CMK (cell line): ENCODE data around the gene PCMT1.
"Not testable (repeated sequence)": the region's sequence is repeated elsewhere in the genome, so short reads cannot be mapped to it uniquely, and the experiment has no call there.

Experiments used
- DNase-seq: peaks from one replicate; pipeline ENCODE4 v3.0.0-alpha.2; 2010; ENCODE audit warnings: low read depth

The PCMT1 gene

DNA sequence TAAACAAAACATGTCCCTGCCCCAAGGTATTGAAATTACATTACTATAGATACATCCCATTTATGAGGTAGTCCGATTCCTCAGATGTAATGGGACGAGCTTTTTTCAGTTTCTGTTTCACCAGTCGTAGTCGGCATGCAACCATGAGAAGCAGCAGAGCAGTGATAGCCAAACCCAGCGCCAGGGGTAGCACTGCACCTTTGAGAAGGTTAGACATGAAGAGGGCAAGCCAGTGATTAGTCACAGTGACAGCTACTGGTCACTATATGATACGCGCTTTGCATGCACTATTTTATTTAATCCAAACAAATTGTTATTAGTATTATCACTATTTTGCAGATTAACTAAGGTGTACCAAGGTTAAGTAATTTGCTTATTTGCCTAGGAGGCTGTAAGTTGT is 71.0 kb downstream of the PCMT1 start:
- no peak for DNase-seq

DNA sequence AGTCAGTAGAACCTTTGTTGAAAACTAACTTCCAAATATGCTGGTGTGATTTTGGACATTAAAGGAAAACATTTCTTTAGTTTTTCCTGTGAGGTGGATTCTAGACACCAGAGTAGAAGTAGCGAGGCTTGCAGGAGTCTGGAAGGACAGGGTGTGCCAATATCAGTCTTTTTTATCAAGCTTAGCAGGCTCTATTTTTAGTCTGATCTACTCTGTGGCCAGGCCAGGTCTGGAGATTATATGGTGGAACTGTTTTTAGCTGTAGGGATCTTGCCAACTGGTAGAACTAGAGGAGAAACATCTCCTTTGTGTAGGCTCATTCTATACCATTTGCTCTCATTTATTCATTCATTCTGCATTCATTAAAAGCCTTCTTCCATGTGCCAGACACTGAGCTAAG is 72.0 kb downstream of the PCMT1 start:
- no peak for DNase-seq

DNA sequence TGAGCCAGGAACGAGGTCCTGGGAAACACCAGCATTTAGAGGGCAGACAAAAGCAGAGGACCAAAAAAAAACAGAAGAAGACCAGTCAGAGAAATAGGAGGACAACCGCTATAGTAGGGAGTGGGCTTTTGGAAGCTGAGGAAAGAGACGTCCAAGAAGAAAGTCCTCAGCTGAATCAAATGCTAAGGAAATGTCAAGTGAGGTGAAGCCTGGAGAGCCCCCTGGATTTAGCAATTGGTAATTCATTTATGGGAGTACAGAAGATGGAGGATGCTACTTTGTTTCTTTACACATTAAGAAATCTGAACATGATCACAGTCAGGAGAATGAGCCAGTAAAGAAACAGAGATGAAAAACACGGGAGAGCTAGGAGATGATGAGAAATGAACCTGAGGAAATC is 73.5 kb downstream of the PCMT1 start:
- no peak for DNase-seq

DNA sequence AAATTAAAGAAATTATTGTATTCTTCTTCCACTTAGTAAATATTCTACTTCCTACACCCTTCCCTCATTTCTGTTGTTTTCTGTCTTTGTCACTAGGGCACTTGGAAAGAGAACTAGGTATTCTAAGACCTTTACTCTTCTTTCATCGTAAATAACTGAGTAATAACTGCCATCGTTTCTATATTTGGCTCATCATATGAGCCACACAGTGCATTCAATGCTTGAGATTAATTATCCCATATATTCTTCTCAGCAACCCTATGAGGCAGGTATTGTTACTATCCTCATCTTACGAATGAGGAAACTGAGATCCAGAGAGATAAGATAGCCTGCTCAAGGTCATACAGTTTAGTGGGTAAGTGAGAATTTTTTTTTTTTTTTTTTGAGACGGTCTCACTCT is 75.8 kb downstream of the PCMT1 start:
- DNase-seq, result no peak

DNA sequence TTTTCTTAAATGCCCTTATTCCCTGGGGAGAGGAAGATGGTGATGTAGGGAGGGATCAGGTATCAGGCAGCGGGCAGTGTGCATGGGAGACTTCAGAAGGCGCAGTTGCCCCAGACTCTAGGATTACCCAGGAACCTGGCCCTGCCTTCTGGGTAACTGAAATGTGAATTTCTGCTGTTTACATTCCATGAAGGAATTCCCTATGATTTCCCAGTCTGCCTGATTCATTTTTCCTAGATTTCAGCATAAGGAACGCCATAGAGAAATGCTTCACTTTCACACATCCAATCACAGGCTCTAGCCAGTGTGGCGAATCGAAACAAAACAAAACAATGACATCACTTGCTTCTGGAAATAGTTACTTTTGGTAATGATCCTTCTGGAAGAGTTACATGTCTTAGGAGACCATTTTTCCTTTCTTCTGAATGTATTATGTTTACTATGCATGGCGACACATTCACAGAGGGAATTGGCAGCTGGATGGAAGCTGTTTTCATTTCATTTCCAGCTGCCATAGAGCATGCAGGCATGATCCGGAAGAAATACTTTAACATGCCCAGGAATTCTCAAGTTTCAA is 81.3 kb downstream of the PCMT1 start:
- DNase-seq, result no peak

DNA sequence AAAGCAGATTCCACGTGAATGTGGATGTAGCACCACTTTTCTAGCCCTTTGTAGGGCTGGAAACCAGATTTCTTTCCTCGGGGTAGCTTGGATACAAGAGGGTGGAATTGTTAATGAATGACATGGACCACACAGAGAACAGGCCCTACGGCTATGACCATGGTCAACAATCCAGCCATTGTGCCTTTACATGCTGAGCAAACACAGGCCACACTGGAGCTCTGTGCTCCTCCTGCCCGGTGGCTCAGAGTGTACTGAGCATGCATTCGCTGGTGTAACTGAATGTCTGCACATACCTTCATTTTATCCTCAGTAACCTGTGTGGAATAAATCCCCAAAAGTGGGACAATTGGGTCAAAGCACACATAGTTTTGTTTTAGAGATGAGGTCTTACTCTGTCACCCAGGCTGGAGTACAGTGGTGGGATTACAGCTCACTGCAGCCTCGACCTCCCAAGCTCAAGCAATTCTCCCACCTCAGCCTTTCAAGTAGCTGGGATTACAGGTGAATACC is 81.8 kb downstream of the PCMT1 start:
- no peak for DNase-seq

DNA sequence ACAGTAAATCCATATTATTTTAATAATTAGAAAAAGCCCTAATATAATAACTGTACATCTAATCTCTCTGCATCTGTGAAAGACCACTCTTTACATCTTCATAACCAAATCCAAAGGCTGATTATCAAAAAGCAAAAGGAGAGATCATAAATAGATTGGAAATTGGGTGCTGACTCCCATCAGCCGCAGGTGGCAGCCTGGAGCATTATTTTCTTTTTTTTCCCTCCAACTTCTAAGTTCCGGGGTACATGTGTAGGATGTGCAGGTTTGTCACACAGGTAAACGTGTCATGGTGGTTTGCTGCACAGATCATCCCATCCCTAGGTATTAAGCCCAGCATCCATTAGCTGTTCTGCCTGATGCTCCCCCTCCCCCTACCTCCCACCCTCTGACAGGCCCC is 84.1 kb downstream of the PCMT1 start:
- no peak for DNase-seq

DNA sequence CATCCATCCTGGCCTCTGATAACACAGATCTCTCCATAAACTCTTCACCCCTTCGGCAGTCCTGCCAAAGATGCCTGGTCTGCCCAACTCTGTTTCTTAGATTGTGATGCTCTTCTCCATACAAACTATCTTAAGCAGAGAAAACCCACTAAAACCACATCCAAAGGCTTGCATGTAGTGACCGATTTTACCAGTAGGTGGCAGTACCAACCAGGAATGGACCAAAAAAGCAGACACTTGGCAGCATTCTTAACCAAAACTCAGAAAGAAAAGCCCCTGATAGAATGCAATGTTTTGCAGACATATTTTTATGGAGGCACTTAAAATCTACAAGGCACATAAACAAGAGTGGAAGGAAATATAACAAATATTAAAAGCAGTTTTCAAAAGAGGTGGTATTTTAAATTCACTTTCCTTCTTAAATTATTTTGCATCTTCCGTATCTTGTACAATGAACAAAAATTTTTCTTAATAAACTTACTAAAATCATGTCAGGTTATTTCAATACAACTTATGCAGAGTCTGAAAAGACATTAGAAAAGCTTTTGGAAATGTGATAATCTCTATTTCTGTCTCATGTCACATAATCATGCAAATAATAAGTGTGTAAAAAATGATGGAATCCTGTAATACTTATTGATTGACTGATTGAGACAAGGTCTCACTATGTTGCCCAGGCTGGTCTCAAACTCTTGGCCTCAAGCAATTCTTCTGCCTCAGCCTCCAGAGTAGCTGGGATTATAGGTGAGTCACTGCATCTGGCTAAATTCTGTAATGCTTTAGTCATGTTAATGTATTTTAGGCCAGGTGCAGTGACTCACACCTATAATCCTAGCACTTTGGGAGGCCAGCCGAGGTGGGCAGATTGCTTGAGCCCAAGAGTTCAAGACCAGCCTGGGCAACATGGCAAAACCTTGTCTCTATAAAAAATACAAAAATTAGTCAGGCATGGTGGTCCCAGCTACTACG is 85.3 kb downstream of the PCMT1 start:
- DNase-seq, result no peak

DNA sequence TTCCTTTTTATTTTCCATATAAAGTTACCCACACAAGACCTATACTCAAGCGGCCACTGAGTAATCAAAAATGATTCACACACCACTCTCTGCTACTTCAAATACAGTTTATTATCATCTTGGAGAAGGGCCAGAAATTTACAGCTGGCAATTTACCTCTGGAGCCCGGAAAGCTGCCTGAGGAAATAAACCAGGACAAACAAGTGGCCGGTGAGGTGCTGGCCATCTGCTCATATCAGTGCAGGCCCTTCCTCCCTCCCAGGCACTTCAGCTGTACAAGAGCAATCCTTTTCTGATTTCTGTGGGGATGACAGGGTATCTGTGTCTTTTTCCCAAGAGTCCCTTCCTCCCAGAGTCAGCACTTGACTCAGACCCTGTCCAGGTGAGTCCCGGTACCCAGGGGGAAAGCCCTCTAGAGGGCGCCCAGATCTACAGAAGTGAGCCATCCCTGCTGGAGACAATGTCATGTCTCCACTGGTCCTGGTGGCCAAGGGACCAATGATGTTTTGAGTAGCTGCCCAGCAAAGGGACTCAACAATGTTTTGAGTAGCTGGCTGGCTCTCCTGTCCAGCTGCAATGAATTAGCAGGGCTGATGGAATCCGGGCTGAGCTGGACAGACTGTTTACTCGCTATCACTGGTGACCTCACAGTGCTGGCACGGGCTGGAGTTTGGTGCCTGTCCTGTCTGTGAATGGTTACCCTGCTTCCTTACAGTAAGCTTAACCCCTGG is 91.0 kb downstream of the PCMT1 start:
- no peak for DNase-seq

DNA sequence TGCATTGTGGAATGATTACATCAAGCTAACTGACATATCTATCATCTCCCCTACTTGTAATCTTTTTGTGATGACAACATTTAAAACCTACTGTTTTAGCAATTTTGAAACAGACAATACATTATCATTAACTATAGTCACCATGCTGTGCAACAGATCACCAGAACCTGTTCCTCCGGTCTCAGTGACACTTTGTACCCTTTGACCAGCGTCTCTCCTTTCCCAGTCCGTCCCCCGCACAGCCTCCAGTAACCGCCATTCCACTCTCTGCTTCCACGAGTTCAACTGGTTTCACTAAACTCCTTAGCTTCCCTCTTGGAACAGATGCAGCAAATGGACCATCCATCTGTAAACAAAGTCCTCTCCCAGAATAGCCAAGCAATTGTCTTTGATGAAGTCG is 92.8 kb downstream of the PCMT1 start:
- no peak for DNase-seq

DNA sequence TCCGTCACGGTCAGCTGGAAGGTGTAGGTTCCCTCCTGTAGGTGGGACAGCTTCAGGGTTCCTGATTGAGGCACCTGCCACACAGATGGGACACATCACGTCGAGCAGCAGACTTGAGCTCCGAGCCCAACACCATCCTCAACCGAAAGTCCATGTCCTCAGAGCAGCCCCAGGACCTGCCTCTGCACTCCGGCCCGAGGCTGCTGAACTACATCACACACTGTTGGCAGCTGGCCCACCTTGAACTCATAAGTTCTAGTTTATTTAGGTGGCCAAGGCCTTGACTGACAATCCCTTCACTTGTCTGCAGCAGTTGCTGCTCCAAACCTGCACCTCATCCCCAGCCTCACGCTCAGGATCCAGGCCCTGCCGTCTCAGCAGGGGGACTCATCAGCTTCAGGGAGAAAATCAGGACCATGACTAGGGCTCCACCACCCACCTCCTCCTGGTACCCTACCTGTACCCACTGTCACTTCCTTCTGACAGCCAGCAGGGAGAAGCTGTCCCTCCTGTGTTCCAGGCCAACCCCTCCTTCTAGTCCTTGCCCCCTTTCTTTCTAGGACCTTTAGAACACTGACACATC is 93.6 kb downstream of the PCMT1 start:
- no peak for DNase-seq

DNA sequence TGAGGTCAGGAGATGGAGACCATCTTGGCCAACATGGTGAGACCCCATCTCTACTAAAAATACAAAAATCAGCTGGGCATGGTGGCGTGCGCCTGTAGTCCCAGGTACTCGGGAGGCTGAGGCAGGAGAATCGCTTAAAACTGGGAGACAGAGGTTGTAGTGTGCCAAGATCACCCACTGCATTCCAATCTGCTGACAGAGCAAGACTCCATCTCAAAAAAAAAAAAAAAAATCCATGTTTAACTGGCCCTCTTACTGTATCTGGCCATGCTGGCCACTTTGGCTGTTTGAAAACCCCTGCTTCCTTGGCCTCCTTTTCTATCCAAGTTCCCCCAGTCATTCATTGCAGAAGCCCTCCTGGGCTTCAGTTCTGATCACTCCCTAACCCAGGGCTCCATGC is 94.5 kb downstream of the PCMT1 start:
- not testable (repeated sequence) for DNase-seq

DNA sequence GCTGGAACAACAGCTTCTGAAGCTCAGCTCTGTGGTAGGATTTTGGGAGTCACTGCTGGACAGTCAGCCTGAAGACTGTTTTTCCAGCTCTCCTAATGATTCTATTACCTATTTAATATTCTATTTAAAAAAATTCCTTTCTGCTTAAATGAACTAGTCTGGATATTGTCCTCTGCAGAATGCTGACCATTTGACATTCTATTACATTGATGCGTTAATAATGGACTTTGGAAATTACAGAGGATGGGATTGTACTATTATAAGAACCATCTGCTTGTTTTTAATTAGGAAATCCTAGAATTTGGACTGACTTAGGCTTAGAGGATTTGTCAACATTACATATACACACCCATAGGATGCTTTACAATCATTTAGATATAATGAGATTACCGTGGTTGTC is 94.9 kb downstream of the PCMT1 start:
- DNase-seq, result no peak

DNA sequence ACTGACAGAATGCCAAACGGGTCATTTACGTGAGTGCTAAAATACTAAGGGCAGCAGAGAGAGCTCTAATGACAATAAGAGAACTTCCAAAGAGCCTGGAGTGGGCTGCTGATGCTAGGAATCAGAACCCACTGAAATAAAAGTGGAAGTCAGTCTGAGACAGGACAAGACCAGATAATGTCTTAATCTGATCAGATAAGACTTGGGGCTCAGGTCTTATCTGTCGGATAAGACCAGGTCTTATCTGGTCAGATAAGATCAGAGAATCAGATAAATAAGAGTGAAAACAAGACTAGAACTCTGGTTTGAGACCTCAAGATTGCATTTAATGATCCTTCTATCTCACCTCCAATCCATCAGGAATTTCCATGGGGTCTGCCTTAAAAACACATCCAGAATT is 96.0 kb downstream of the PCMT1 start:
- no peak for DNase-seq

DNA sequence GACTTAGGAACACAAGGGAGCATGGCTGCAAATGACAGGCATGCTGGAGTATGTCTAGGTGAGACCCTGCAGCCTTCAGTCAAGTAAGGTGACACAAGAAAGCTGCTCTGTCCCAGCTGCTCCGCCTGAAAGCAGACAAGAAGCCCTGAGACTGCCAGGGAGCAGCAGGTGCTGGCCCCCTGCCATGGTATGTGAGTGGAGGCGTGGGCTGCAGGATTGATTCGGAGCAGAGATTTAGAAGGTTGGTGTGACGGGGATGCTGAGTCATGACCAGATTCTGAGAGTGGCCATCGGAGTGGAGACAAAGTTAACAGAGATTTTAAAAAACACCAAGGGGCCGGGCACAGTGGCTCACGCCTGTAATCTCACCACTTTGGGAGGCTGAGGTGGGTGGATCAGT is 96.8 kb downstream of the PCMT1 start:
- no peak for DNase-seq

DNA sequence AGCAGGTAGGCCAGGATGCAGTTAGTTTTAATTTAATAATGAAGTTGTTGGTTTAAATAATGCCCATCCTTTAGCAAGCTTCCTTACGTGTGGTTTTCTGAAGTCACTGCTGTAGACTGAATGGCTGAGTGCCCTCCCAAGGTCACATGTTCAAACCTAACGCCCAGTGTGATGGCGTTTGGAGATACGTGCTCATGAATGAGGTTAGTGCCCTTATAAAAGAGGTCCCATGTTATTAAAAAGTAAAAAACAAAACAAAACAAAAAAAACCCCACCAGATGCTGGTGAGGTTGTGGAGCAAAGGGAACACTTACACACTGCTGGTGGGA is 98.4 kb downstream of the PCMT1 start:
- no peak for DNase-seq

DNA sequence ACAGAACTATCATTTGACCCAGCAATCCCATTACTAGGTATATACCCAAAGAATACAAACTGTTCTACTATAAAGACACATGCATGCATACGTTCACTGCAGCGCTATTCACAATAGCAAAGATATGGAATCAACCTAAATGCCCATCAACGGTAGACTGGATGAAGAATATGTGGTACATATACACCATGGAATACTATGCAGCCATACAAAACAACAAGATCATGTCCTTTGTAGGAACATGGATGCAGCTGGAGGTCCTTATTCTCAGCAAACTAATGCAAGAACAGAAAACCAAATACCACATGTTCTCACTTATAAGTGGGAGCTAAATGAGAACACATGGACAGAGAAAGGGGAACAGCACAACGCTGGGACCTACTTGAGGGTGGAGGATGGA is 98.8 kb downstream of the PCMT1 start:
- DNase-seq, result not testable (repeated sequence)

DNA sequence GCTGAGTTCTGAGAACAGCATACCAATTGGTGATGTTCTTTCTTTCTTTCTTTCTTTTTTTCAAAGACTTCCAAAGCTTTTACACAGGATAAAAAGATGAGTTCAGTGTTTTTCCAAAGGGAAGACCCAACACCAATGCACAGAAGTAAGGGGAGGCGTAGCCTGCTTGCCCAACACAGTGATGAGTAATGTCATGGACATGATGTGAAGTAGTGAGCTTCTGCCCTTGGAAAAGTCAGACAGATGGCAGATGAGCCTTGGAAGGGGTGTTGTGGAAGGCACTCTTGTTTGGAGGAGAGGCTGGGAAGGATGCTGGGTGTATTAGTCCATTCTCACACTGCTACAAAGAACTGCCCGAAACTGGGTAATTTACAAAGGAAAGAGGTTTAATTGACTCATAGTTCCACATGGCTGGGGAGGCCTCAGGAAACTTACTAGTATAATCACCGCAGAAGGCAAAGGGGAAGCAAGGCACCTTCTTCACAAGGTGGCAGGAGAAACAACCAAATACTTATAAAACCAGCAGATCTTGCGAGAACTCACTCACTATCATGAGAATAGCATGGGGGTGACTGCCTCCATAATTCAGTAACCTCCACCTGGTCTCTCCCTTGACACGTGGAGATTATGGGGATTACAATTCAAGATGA is 102.0 kb downstream of the PCMT1 start:
- DNase-seq, result no peak

DNA sequence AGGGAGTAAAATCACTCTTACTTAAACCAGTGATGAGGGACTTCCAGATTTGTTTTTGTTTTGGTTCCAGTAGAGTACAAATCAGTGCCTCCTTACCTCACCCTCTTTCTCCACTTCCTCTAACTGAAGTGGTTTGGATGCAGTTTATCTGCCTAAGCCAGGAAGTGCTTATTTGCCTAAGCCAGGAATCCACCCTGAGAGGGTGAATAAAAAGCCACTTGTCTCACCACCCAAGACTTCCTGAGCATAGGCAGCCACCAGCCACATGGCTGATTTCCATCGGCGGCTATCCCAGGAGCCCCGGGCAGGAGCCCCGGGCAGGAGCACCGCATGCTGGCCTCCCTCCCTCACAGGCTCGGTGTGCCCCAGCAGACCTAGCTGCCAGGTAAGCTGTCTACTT is 102.6 kb downstream of the PCMT1 start:
- no peak for DNase-seq

DNA sequence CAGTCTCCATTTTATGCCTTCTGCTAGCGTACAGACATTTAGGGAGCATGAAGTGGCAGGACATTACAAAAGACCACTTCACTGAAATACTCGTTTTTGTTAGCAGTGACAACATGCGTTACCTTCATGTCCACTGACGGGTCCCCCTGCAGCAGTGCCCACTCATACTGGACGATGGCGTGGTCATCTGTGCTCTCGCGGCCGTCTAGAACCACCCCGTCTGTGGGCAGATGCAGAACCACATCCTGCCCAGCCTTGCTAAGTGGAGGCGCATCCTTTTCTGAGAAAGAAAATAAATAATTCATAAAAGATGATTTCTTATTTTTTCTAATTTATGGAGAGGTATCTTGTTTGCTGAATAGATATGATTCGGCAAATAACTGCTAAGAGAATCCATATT is 103.3 kb downstream of the PCMT1 start:
- no peak for DNase-seq

DNA sequence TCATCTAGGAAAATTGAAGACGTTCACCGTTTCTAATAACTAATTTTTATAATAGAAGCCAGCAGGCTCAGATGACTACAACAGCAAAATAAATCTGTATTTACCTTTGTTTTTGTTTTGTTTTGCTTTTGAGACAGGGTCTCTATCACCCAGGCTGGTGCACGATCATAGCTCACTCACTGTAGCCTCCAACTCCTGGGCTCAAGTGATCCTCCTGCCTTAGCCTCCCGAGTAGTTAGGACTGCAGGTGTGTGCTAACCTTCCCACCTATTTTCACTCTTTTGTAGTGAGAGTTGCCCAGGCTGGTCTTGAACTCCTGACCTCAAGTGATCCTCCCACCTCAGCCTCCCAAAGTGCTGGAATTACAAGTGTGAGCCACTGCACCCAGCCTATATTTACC is 104.5 kb downstream of the PCMT1 start:
- not testable (repeated sequence) for DNase-seq

DNA sequence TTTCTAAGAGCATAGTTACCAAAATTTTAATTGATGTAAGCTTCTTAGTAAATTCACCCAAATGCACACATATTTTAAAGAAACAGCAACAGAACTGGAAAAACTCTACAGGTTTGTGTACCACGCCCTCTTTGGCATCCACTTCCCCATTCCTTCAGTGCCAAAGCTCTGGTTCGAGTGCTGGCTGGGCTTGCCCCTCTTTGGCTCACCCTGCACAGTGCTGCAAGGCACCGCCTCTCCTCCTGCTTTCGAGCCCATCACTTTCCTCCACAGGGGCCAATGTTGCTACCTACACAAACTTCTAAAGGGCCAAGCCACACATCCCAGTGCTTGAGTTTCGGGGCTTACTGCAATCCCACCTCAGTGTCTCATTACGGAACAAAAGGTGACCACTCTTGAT is 105.0 kb downstream of the PCMT1 start:
- no peak for DNase-seq
